ENCODE measurements around the gene BTBD17. TPM values are rescaled to one million over a fixed set of nuclear protein-coding genes. Genes with fewer than 3 reads are reported as not detected.

BTBD17 gene
- total RNA-seq, 1 donor from 2014 or later: not detected

DNA sequence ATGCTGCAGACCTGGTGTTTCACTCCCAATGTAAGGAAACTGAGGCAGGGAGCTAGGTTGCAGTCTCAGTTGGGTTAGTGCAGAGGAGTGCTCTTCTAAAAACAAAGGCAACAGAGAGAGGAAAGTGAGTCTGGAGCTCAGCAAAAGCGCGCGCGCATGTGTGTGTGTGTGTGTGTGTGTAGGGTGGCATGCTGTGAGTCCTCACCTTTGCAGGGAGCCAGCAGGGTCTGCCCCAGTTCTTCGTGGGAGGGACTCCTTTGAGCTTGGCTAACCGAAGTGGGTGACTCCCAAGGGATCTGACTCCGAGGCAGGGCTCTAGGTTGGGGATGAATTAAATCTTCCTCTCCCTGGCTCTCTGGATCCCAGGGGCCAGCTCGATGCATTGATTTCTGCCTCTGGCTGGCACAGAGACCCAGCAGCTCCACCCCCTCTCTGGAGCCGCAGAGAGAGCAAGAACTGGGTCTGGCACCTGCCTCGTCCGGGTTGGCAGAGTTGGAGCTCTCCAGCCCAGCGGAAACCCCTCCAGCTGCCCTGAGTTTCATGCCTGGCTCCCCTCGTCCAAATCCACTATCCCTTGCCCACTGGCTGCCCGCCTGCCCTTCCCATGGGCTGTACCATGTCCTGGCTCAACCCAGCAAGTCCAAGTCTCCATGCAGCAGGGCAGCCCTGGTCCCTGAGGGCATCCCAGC lies 1.3 kb upstream of the BTBD17 start:
- H3K4me1 ChIP-seq (ENCODE audit: insufficient read depth, low read length): no peaks in the 10 kb centered on the region
- H3K4me2 ChIP-seq (ENCODE audit: low read length): no peak overlapping the region
- no peaks in the 10 kb centered on the region for H3K4me1 Mint-ChIP-seq (ENCODE audit: low read depth, unreplicated experiment)
- no peak overlapping the region for H3K4me3 Mint-ChIP-seq (ENCODE audit: unreplicated experiment)
- no peak overlapping the region for H3K4me3 ChIP-seq (ENCODE audit: insufficient read depth, low read depth, low read length)
- peaks cover 62% of the 10 kb centered on the region for H3K27me3 Mint-ChIP-seq (ENCODE audit: low read depth, unreplicated experiment)
- TF ChIP-seq EZH2 (IDR thresholded peaks at IDR 0.05; ENCODE audit: insufficient read depth, low read length): no peak
- TF ChIP-seq, protein P1, sequence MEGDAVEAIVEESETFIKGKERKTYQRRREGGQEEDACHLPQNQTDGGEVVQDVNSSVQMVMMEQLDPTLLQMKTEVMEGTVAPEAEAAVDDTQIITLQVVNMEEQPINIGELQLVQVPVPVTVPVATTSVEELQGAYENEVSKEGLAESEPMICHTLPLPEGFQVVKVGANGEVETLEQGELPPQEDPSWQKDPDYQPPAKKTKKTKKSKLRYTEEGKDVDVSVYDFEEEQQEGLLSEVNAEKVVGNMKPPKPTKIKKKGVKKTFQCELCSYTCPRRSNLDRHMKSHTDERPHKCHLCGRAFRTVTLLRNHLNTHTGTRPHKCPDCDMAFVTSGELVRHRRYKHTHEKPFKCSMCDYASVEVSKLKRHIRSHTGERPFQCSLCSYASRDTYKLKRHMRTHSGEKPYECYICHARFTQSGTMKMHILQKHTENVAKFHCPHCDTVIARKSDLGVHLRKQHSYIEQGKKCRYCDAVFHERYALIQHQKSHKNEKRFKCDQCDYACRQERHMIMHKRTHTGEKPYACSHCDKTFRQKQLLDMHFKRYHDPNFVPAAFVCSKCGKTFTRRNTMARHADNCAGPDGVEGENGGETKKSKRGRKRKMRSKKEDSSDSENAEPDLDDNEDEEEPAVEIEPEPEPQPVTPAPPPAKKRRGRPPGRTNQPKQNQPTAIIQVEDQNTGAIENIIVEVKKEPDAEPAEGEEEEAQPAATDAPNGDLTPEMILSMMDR (IDR thresholded peaks at IDR 0.05; ENCODE audit: insufficient read depth, low read depth, low read length): no peak
- no peak overlapping the region for H3K27ac Mint-ChIP-seq (ENCODE audit: unreplicated experiment)
- H3K79me2 ChIP-seq (ENCODE audit: insufficient read depth, low read length): no peaks in the 10 kb centered on the region
- no peaks in the 10 kb centered on the region for H3K36me3 ChIP-seq (ENCODE audit: insufficient read depth, low read length)
- no peaks in the 10 kb centered on the region for H4K20me1 ChIP-seq (ENCODE audit: insufficient read depth, low read length)
- H3K27ac ChIP-seq (ENCODE audit: low read depth, low read length): no peak overlapping the region
- H3K36me3 Mint-ChIP-seq (ENCODE audit: low read depth, unreplicated experiment): no peaks in the 10 kb centered on the region
- DNase-seq (ENCODE audit: low read depth) (no peak), FAIRE-seq (no peak)
- peaks cover 14% of the 10 kb centered on the region for H3K27me3 ChIP-seq (ENCODE audit: insufficient read depth, low read length)
- H2AFZ ChIP-seq (ENCODE audit: low read depth, low read length): no peak overlapping the region
- H3K9ac ChIP-seq (ENCODE audit: low read length): no peak overlapping the region
- H3K9me3 ChIP-seq (ENCODE audit: insufficient read depth, low read depth, low read length): no peaks in the 10 kb centered on the region
- H3K9me3 Mint-ChIP-seq (ENCODE audit: unreplicated experiment): no peaks in the 10 kb centered on the region

DNA sequence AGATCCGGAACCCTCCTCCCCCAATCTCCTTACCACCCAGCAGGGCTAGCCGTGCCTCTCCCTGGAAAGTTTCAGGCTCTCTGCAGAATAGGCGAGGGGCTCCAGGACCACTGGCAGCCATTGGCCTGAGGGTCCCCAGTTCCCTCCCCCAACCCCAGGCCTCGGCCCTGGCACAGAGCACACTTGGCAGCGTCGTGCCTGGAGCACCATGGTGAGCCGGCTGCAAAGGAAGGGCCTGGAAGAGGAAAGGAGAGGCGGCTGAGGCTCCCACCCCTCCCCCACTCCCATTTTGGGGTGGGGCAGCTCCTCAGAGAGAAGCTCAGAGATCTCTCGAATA lies 369 bp upstream of the BTBD17 start:
- DNase-seq (ENCODE audit: low read depth) (no peak), FAIRE-seq (no peak)
- Mint-ChIP-seq H3K4me1 (ENCODE audit: low read depth, unreplicated experiment) (no peaks in the 10 kb centered on the region), H3K27ac (ENCODE audit: unreplicated experiment) (no peak overlapping the region), H3K9me3 (ENCODE audit: unreplicated experiment) (peaks cover 2% of the 10 kb centered on the region), H3K4me3 (ENCODE audit: unreplicated experiment) (no peak overlapping the region), H3K27me3 (ENCODE audit: low read depth, unreplicated experiment) (peaks cover 61% of the 10 kb centered on the region), H3K36me3 (ENCODE audit: low read depth, unreplicated experiment) (peaks cover 1% of the 10 kb centered on the region)
- Histone ChIP-seq H3K4me2 (ENCODE audit: low read length) (no peak overlapping the region), H3K79me2 (ENCODE audit: insufficient read depth, low read length) (no peaks in the 10 kb centered on the region), H3K36me3 (ENCODE audit: insufficient read depth, low read length) (no peaks in the 10 kb centered on the region), H2AFZ (ENCODE audit: low read depth, low read length) (no peak overlapping the region), H3K4me3 (ENCODE audit: insufficient read depth, low read depth, low read length) (no peak overlapping the region), H4K20me1 (ENCODE audit: insufficient read depth, low read length) (no peaks in the 10 kb centered on the region), H3K27me3 (ENCODE audit: insufficient read depth, low read length) (peaks cover 16% of the 10 kb centered on the region), H3K27ac (ENCODE audit: low read depth, low read length) (no peak overlapping the region), H3K4me1 (ENCODE audit: insufficient read depth, low read length) (no peaks in the 10 kb centered on the region), H3K9ac (ENCODE audit: low read length) (no peak overlapping the region), H3K9me3 (ENCODE audit: insufficient read depth, low read depth, low read length) (no peaks in the 10 kb centered on the region)
- TF ChIP-seq, protein P1 (IDR thresholded peaks at IDR 0.05; ENCODE audit: insufficient read depth, low read depth, low read length): no peak
- TF ChIP-seq EZH2 (IDR thresholded peaks at IDR 0.05; ENCODE audit: insufficient read depth, low read length): no peak

DNA sequence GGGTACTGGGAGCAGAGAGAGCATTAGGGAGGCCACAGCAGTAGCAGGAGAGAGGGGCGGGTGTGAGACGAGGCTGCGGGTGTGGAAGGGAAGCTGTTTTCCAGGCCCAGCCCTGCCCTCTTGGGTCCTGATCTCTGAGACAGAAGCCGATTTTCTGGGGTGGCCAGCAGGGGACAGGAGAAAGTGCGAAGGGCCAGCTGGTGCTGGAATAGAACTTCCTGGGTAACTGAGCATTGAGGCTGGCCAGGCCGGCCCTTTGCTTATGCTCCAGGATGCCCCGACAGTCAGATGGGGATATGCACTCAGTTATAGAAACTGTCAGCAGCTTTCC lies 804 bp downstream of the BTBD17 start:
- Histone ChIP-seq H3K27ac (ENCODE audit: low read depth, low read length) (no peak overlapping the region), H3K4me3 (ENCODE audit: insufficient read depth, low read depth, low read length) (no peak overlapping the region), H2AFZ (ENCODE audit: low read depth, low read length) (no peak overlapping the region), H4K20me1 (ENCODE audit: insufficient read depth, low read length) (no peaks in the 10 kb centered on the region), H3K36me3 (ENCODE audit: insufficient read depth, low read length) (no peaks in the 10 kb centered on the region), H3K9ac (ENCODE audit: low read length) (no peak overlapping the region), H3K9me3 (ENCODE audit: insufficient read depth, low read depth, low read length) (no peaks in the 10 kb centered on the region), H3K79me2 (ENCODE audit: insufficient read depth, low read length) (no peaks in the 10 kb centered on the region), H3K4me1 (ENCODE audit: insufficient read depth, low read length) (no peaks in the 10 kb centered on the region), H3K4me2 (ENCODE audit: low read length) (no peak overlapping the region), H3K27me3 (ENCODE audit: insufficient read depth, low read length) (peaks cover 21% of the 10 kb centered on the region)
- Mint-ChIP-seq H3K4me1 (ENCODE audit: low read depth, unreplicated experiment) (no peaks in the 10 kb centered on the region), H3K36me3 (ENCODE audit: low read depth, unreplicated experiment) (peaks cover 1% of the 10 kb centered on the region), H3K27ac (ENCODE audit: unreplicated experiment) (no peak overlapping the region), H3K9me3 (ENCODE audit: unreplicated experiment) (peaks cover 2% of the 10 kb centered on the region), H3K4me3 (ENCODE audit: unreplicated experiment) (no peak overlapping the region), H3K27me3 (ENCODE audit: low read depth, unreplicated experiment) (peaks cover 60% of the 10 kb centered on the region)
- TF ChIP-seq EZH2 (IDR thresholded peaks at IDR 0.05; ENCODE audit: insufficient read depth, low read length): no peak
- TF ChIP-seq, protein P1 (IDR thresholded peaks at IDR 0.05; ENCODE audit: insufficient read depth, low read depth, low read length): no peak
- DNase-seq (ENCODE audit: low read depth) (no peak), FAIRE-seq (no peak)
